HG02610 (cell line): ENCODE data around the gene DST.
"Not testable (repeated sequence)": the region's sequence is repeated elsewhere in the genome, so short reads cannot be mapped to it uniquely, and the experiment has no call there.

Source experiments
- ATAC-seq: cut with Tn5 transposase; IDR thresholded peaks from one replicate; pipeline ENCODE4 v1.9.1; 2021; ENCODE audit warnings: mild to moderate bottlenecking, moderate library complexity; ENCODE audit not compliant: unreplicated experiment

Gene DST

GRCh38 chr6:56573624-56574023 lies 69.1 kb downstream of the DST start:
- ATAC-seq = no peak

DNA sequence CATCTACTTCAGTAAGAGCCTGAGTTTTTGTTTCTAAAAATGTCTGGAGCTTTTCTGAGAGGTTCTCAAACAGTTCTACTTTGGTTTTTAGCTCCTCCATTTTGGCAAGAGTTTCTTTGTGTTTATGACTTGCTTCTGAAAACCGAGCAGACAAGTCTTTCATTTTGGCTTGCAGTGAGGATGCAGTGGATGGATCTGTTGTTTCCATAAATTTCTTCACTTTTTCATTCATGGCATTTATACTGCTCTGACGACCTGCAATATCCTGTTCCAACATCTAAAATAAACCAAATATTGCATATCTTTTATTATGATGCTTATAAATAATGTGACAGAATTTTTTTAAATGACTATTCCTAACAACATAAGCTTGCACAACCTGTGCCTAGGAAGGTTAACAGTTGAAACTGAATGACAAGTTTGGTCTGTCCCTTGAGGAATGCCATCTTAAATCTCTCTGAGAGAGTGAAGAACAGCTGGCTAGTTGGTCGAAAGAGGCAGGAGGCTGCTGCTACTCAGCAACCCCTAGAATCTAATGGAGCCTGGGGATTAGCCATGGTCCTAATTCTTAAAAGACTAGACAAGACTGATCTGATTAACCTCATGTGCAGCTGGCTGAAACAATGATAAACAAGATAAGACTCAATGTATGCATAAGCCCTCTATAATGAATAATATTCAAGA lies 69.8 kb downstream of the DST start:
- ATAC-seq = no peak

GRCh38 chr6:56571605-56572004 lies 71.1 kb downstream of the DST start:
- ATAC-seq = no peak

DNA sequence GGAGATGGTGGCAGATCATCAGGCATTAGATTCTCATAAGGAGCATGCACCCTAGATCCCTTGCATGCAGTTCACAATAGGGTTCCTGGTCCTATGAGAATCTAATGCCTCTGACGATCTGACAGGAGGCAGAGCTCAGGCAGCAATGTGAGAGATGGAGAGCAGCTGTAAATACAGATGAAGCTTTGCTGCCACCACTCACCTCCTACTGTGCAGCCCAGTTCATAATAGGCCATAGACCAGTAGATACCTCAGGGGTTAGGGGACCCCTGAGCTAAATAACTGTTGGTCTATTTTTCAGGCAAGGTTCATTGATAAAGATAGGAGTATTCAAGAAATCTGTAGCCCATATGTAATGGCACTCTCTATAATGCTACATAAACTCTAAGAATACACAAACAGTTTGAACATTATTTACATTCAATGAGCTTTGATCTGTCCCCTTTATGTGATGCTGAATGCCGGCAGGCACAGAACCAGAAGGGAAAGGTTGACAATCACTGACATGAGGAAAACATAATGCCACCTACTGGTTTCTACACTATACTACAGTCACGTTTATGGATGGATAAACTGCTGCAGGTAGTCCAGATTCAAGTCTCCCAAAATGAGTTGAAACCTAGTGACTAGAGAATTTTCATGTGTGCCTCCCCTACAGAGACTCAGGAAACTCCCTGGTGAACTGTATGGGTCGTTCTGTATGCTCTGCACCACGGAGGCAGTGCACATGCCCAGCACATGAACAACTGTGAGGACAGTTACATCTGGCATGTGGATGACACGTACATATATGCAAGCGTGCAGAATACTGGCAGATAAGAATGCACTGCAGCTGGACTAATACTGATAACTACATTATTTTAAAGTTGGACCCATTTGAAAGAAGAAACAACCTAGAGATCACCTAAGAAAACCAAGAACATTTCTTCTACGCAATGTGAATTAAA lies 72.0 kb downstream of the DST start:
- ATAC-seq = peak; percentile 91

- no peak for ATAC-seq
Observed at GRCh38 chr6:56567501-56567900, 75.2 kb downstream of the DST start.

DNA sequence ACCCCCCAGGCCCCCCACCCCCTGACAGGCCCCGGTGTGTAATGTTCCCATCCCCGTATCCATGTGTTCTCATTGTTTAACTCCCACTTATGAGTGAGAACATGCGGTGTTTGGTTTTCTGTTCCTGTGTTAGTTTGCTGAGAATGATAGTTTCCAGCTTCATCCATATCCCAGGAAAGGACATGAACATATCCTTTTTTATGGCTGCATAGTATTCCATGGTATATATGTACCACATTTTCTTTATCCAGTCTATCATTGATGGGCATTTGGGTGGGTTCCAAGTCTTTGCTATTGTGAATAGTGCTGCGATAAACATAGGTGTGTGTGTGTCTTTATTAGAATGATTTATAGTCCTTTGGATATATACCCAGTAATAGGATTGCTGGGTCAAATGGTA lies 80.0 kb downstream of the DST start:
- ATAC-seq = not testable (repeated sequence)

DNA sequence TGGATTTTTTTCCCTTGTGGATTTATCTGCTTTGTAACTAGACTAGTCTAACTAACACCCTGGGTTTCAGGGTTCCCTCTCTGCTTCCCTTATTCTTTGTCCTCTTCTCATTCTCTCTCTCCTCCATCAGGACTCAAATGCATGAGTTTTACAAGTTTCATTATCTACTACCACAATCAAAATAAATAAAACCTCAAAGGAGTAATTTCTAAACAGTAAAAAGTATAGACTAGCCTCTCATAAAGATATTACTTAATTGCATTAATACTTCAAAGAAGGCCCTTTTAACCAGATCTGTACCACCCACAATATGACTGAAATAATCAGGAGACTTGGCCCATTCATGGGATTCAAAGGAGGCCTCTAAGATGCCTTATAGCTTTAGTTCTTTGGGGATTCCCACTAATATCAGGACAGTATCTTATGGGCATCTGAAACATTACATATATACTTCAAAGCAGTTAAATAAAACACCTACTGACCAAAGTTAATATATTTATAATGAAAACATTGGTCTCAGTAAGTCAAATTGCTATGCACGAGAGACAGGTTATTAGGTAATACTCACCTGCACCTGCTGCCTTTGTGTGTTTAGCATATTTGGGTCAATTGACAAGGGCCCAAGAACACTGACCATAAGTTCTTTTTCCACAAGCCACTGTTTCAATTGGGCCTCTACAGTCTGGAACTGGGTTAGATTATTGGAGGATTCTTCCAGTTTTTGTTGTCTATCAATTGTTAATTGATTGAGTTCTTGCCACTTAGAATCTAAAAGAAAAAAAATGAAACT lies 85.7 kb downstream of the DST start:
- no peak for ATAC-seq

- ATAC-seq = no peak
Observed at GRCh38 chr6:56555438-56555872, 87.2 kb downstream of the DST start.

- no peak for ATAC-seq
Observed at GRCh38 chr6:56552187-56553130, 90.2 kb downstream of the DST start.

DNA sequence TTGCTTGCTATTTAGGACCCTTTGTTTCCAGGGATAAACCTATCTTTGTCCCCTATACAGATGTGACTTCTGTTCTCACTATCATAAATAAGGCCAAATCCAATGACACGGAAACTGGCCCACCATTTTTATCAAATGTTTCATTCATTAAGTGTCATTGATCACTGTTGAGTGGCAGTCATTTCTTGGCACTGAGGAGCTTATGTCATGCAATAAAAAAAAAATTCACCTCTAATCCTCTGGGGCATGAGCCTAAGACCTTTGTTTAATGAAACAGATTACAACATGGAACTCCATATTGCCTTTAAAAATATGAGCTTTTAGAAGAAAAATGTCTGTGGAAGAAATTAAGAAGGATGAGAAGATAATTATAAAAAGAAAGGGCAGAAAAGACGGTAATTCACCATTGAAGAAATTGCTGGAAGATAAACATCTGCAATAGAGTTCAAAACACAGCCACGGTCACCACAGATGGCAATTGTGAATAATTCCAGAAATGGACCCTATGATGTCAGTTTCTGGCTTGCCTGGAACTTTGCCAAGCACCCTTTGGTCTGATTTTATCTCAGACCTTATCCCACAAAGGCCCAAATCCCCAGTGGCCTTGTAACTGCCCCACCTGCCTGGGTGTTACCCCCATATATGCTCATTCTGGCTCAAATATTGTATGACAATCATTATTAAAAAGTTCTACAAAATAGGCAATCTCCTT lies 91.1 kb downstream of the DST start:
- ATAC-seq = no peak

DNA sequence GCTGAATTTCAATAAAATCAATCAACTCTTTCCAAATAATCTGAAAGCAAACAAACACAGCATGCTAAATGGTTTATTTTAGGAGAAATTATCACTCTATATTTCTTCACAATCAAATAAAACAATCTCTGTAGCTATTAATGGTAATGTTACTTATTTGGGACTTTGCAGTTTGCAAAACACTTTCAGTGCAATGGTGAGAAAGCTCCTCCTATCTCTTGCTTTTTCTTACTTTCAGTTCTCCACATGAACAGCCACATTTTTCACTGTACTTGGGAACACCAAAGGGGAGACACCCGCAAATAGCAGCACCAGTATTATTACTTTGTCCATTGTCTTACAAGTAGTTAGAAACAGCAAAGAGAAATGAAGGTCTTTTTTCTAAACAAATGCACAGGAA lies 92.4 kb downstream of the DST start:
- no peak for ATAC-seq

DNA sequence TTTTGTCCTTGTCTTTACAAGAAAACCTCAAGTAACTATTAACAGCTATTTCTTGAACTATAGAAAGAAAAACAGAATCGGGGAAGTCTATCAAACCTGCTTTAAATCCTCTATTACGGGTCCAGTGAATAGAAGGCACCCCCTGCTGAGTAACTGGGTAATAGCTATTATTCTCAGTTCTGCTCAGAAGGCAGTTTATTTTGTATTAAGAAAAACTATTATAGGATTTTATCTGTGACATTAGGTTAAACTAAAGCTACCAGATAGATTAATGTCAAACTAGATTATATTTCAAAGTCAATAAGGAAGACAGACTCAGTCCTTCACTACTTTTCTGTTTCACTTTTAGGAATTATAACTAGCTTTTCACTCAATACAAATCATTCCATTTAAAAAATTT lies 93.7 kb downstream of the DST start:
- no peak for ATAC-seq

DNA sequence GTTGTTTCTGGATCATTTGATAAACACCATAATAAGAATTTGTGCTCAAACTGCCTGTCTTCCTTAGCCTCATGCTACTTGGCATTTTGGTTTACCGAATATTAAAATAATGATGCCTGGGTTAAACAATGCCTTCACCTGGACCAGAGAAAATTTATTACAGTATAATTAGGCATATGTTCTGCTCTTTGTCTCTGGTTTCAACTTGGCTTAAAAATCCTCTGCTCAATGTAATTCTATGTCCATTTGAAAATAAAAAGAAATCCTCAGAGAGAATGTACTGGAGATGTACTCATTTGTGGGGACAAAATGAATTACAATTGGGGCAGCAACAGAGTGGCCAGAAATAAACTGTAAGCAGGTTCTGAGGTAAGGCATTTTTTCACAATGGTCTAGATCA lies 95.0 kb downstream of the DST start:
- ATAC-seq = no peak

- ATAC-seq = peak; percentile 95
Observed at GRCh38 chr6:56542364-56543331, 100.0 kb downstream of the DST start.

DNA sequence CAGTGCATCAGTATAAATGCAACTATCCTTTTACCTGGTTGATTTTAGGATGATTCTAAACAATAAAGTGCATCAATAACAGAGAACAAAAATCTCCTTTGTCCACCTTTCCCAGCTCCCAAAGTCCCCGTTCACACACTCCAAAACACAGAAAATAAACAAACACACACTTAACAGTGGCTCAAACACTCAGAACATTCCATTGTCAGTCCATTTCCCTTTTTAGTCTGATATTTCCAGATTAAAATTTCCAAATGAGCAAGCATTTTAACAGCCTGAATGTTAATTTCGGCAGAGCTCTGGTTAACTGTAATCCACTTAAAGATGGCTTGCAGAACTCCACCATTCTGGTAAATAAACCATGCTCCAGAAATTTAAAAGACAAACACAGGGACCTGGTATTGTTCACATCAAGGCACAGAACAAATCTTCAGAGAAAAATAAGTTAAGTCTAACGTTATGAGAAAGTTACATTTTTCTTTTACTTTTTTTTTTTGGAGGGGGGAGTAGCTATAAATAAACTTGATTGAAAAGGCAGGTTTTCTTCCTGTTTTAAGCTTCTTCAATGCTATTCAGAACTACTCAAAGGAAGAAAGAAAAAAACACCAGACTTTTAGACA lies 100.8 kb downstream of the DST start:
- ATAC-seq = no peak

GRCh38 chr6:56541030-56541600 lies 101.6 kb downstream of the DST start:
- no peak for ATAC-seq

- no peak for ATAC-seq
Observed at GRCh38 chr6:56540232-56541029, 102.3 kb downstream of the DST start.
